ENCODE measurements around the gene GLG1.

The GLG1 gene

GRCh38 chr16:74501484-74502478 lies 105.1 kb downstream of the GLG1 start:
- DNase-seq (ENCODE audit: extremely low spot score), result no peak
- TF ChIP-seq CTCF (IDR thresholded peaks at IDR 0.05; ENCODE audit: control extremely low read depth, extremely low read depth, low read depth, missing control alignments), result no peak
- ChIA-PET CTCF (interaction anchor here (0.7 kb wide), 1 partner anchor 7 kb away, joined by 3 read pairs; no protein-coding TSS in a partner anchor), POLR2A (no interaction called here)

GRCh38 chr16:74500907-74501306 lies 106.0 kb downstream of the GLG1 start:
- ChIA-PET POLR2A (no interaction called here), CTCF (interaction anchor here (0.7 kb wide), 1 partner anchor 8 kb away, joined by 3 read pairs; no protein-coding TSS in a partner anchor)
- DNase-seq (ENCODE audit: extremely low spot score), result no peak
- no peak for TF ChIP-seq CTCF (IDR thresholded peaks at IDR 0.05; ENCODE audit: control extremely low read depth, extremely low read depth, low read depth, missing control alignments)

- CTCF ChIA-PET, result interaction anchor here (1.4 kb wide), 1 partner anchor 15 kb away, joined by 4 read pairs; no protein-coding TSS in a partner anchor
- TF ChIP-seq CTCF (IDR thresholded peaks at IDR 0.05; ENCODE audit: control extremely low read depth, extremely low read depth, low read depth, missing control alignments), result no peak
- DNase-seq (ENCODE audit: extremely low spot score), result no peak
- POLR2A ChIA-PET, result no interaction called here
Measured at GRCh38 chr16:74499114-74499513, 107.8 kb downstream of the GLG1 start.

- no peak for DNase-seq (ENCODE audit: extremely low spot score)
- CTCF ChIA-PET, result no interaction called here
- TF ChIP-seq CTCF (IDR thresholded peaks at IDR 0.05; ENCODE audit: control extremely low read depth, extremely low read depth, low read depth, missing control alignments), result no peak
- POLR2A ChIA-PET, result no interaction called here
Measured at GRCh38 chr16:74497761-74498160, 109.2 kb downstream of the GLG1 start.

- no peak for DNase-seq (ENCODE audit: extremely low spot score)
- POLR2A ChIA-PET, result no interaction called here
- TF ChIP-seq CTCF (IDR thresholded peaks at IDR 0.05; ENCODE audit: control extremely low read depth, extremely low read depth, low read depth, missing control alignments), result no peak
- CTCF ChIA-PET, result no interaction called here
Measured at GRCh38 chr16:74496054-74496453, 110.9 kb downstream of the GLG1 start.

- DNase-seq (ENCODE audit: extremely low spot score), result no peak
- no peak for TF ChIP-seq CTCF (IDR thresholded peaks at IDR 0.05; ENCODE audit: control extremely low read depth, extremely low read depth, low read depth, missing control alignments)
- ChIA-PET POLR2A (no interaction called here), CTCF (interaction anchor here (1.8 kb wide), 1 partner anchor 16 kb away, joined by 4 read pairs; no protein-coding TSS in a partner anchor)
Measured at GRCh38 chr16:74492976-74493375, 113.9 kb downstream of the GLG1 start.
